GM12878 (cell line): ENCODE data around the gene OSBPL10. TPM values are rescaled to one million over a fixed set of nuclear protein-coding genes. Genes with fewer than 3 reads are reported as not detected.

Experiments
- ATAC-seq: fragments of 200-7000 bp; cut with Tn5 transposase; 3 replicates; pipeline ENCODE4 v1.9.1; 2020; ENCODE audit warnings: mild to moderate bottlenecking, moderate library complexity
- BruUV-seq: library from RNA; stranded (reverse); fragments of 400-500 nt; replicated peaks from 2 replicates; lab custom pipeline; 2021; lab: Mats Ljungman, UMichigan
- CTCF ChIA-PET: fragments of 300-600 bp; sonication (Branson Sonifier 250); formaldehyde crosslinking; extraction: SDS; loops from one replicate; lab custom pipeline; 2021; ENCODE audit warnings: inconsistent platforms; lab: Yijun Ruan, JAX
- POLR2A ChIA-PET: fragments of 350-600 bp; formaldehyde crosslinking; extraction: SDS; loops from one replicate; lab custom pipeline; 2021; ENCODE audit warnings: inconsistent platforms; lab: Charles Lee
- RAD21 ChIA-PET: fragments of 300-600 bp; sonication (Branson Sonifier 250); formaldehyde crosslinking; loops from one replicate; lab custom pipeline; 2023; ENCODE audit warnings: antibody characterized with exemption; ENCODE audit not compliant: unreplicated experiment; lab: Charles Lee
- SMC1A ChIA-PET: fragments of 300-600 bp; sonication (Branson Sonifier 250); formaldehyde crosslinking; loops from one replicate; lab custom pipeline; 2023; ENCODE audit not compliant: unreplicated experiment, uncharacterized antibody; lab: Charles Lee
- DNase-seq: peaks from one replicate; pipeline ENCODE4 v3.0.0-alpha.2; 2011; ENCODE audit warnings: low read depth, low spot score
- FAIRE-seq: peaks from 3 replicates; lab custom pipeline; 2011; peaks lifted over from hg19 to GRCh38; lab: Jason Lieb, UNC
- H2AFZ ChIP-seq: 2 replicates; pipeline ENCODE4 v1.6.0; 2011; ENCODE audit warnings: low read depth, low read length, control low read depth; ENCODE audit not compliant: control insufficient read depth
- H3K27ac ChIP-seq: 2 replicates; pipeline ENCODE4 v1.5.1; 2011; ENCODE audit warnings: control low read depth; ENCODE audit not compliant: control insufficient read depth, insufficient read depth
- H3K27me3 ChIP-seq, 2 experiments: replicated peaks in 1 of 2; 2 replicates each; pipeline versions ENCODE4 v1.6.0 to v1.6.1; 2011; ENCODE audit warnings: low read length in 1 of 2; ENCODE audit not compliant: control insufficient read depth in 2 of 2, insufficient read depth in 2 of 2
- H3K36me3 ChIP-seq, 2 experiments: 2 replicates each; pipeline ENCODE4 v1.5.1; 2011; ENCODE audit warnings: low read length in 1 of 2; ENCODE audit not compliant: control insufficient read depth in 2 of 2, insufficient read depth in 2 of 2
- H3K4me1 ChIP-seq: 2 replicates; pipeline ENCODE4 v1.6.1; 2011; ENCODE audit warnings: mild to moderate bottlenecking, low read length, moderate library complexity, mixed read lengths; ENCODE audit not compliant: control insufficient read depth, insufficient read depth
- H3K4me2 ChIP-seq: 2 replicates; pipeline ENCODE4 v1.6.0; 2011; ENCODE audit warnings: control low read depth; ENCODE audit not compliant: control insufficient read depth, insufficient read depth
- H3K4me3 ChIP-seq: fragments of 200-600 bp; sonication (generic); 2 replicates; pipeline ENCODE4 v1.5.1; 2016
- H3K79me2 ChIP-seq: 2 replicates; pipeline ENCODE4 v1.6.0; 2011; ENCODE audit warnings: low read length; ENCODE audit not compliant: control insufficient read depth, insufficient read depth
- H3K9ac ChIP-seq: 2 replicates; pipeline ENCODE4 v1.8.0; 2011; ENCODE audit warnings: low read length, control low read depth, mixed read lengths; ENCODE audit not compliant: control insufficient read depth, insufficient read depth
- H3K9me3 ChIP-seq: replicated peaks from 3 replicates; pipeline ENCODE4 v1.5.1; 2011; ENCODE audit warnings: mild to moderate bottlenecking, low read length; ENCODE audit not compliant: control insufficient read depth, insufficient read depth
- H4K20me1 ChIP-seq: 2 replicates; pipeline ENCODE4 v1.6.0; 2011; ENCODE audit not compliant: control insufficient read depth, insufficient read depth
- CBFB ChIP-seq: IDR thresholded peaks from 2 replicates; pipeline ENCODE4 v1.6.1; 2016; ENCODE audit warnings: antibody characterized with exemption, low read depth
- CEBPZ ChIP-seq: fragments of 150-350 bp; IDR thresholded peaks from 2 replicates; pipeline ENCODE4 v1.6.1; 2016; ENCODE audit warnings: low read depth, low read length
- CHD4 ChIP-seq: fragments of 200-600 bp; sonication (generic); IDR thresholded peaks from 2 replicates; pipeline ENCODE4 v1.6.1; 2016; ENCODE audit warnings: mild to moderate bottlenecking
- MEF2A ChIP-seq: IDR thresholded peaks from 2 replicates; pipeline ENCODE4 v1.6.1; 2011; ENCODE audit warnings: low read depth, mild to moderate bottlenecking, low read length, moderate library complexity; ENCODE audit not compliant: insufficient read depth
- NFIC ChIP-seq: IDR thresholded peaks from 2 replicates; pipeline ENCODE4 v1.6.1; 2012; ENCODE audit warnings: low read depth, mild to moderate bottlenecking, inconsistent platforms, low read length, moderate library complexity
- NR2C2 ChIP-seq: IDR thresholded peaks from 2 replicates; pipeline ENCODE4 v1.6.1; 2011; ENCODE audit warnings: borderline replicate concordance, low read depth; ENCODE audit not compliant: control insufficient read depth, insufficient read length
- NR2F1 ChIP-seq: fragments of 450-650 bp; conservative IDR thresholded peaks from 2 replicates; pipeline ENCODE4 v1.6.1; 2017; ENCODE audit warnings: mild to moderate bottlenecking
- NRF1 ChIP-seq: conservative IDR thresholded peaks from 2 replicates; pipeline ENCODE4 v1.6.1; 2011; ENCODE audit warnings: mild to moderate bottlenecking, low read depth, low read length, improper control_type of control experiment
- PKNOX1 ChIP-seq: fragments of 450-650 bp; IDR thresholded peaks from 2 replicates; pipeline ENCODE4 v1.6.1; 2016; ENCODE audit warnings: mild to moderate bottlenecking
- RELA ChIP-seq: fragments of 450-650 bp; IDR thresholded peaks from 2 replicates; pipeline ENCODE4 v1.8.0; 2014; ENCODE audit warnings: borderline replicate concordance; ENCODE audit not compliant: partially characterized antibody
- SREBF2 ChIP-seq: IDR thresholded peaks from 2 replicates; pipeline ENCODE4 v1.6.1; 2012; ENCODE audit warnings: mild to moderate bottlenecking, low read length
- SUZ12 ChIP-seq: fragments of 200-600 bp; sonication (generic); IDR thresholded peaks from one replicate; pipeline ENCODE4 v1.6.1; 2018; ENCODE audit warnings: antibody characterized with exemption, mild to moderate bottlenecking; ENCODE audit not compliant: unreplicated experiment
- ZBED1 ChIP-seq: IDR thresholded peaks from 2 replicates; pipeline ENCODE4 v1.6.1; 2016; ENCODE audit warnings: borderline replicate concordance
- ZNF384 ChIP-seq: IDR thresholded peaks from 2 replicates; pipeline ENCODE4 v1.6.1; 2012; ENCODE audit warnings: low read depth, mild to moderate bottlenecking, low read length, improper control_type of control experiment, borderline replicate concordance
- ZNF622 ChIP-seq: fragments of 450-650 bp; IDR thresholded peaks from 2 replicates; pipeline ENCODE4 v1.6.1; 2017; ENCODE audit warnings: mild to moderate bottlenecking, inconsistent platforms
- WGBS: methylation state at CpG from one replicate; pipeline ENCODE4 v1.1.6; 2016; ENCODE audit warnings: low lambda C conversion rate; ENCODE audit not compliant: insufficient replicate concordance, insufficient coverage; ENCODE audit errors: missing lambda C conversion rate; 5-methylcytosine and 5-hydroxymethylcytosine counted together
- in situ Hi-C: fragments of 300-500 bp; cut with MboI; formaldehyde crosslinking; loops from 9 replicates; pipeline ENCODE4 v1.14.3; 2018; ENCODE audit warnings: mixed read lengths
- intact Hi-C: fragments of 100-400 bp; cut with micrococcal nuclease; formaldehyde crosslinking; loops from one replicate; pipeline ENCODE4 v1.14.2; 2022; ENCODE audit not compliant: unreplicated experiment
- polyA plus RNA-seq, 11 experiments: library from polyadenylated mRNA; depleted of rRNA in 4 of 11; unstranded in 6 of 11; stranded (reverse) in 5 of 11; fragments of >200 nt; fragmentation: Nextera tagmentation in 4 of 11; fragmentation: Illumina TruSeq in 1 of 11; extraction: Ambion mirVana in 4 of 11; extraction: Trizol in 1 of 11; gene quantifications; 1 replicate in 1 of 11; 2 replicates in 10 of 11; pipeline versions ENCODE4 v1.2.1 to v1.2.3, GENCODE V29; 2011 to 2016; ENCODE audit warnings: inconsistent platforms in 2 of 11, missing spikeins in 2 of 11, low read depth in 1 of 11
- total RNA-seq, 4 experiments: library from RNA; depleted of rRNA in 3 of 4; stranded (reverse); fragments of >200 nt in 3 of 4; fragmentation: Illumina TruSeq in 1 of 4; extraction: Trizol in 1 of 4; gene quantifications; 2 replicates each; pipeline versions ENCODE4 v1.2.1 to v1.2.3, GENCODE V29; 2013 to 2021

OSBPL10 gene
- total and polyA plus RNA-seq, 10 of the 15 experiments (the other 5 are each of a cell fraction or from before 2014, with no cell fraction given) = 0.03 to 0.25 (median 0.09) TPM; not detected in 5

GRCh38 chr3:31729082-31729481 is 252.0 kb downstream of the OSBPL10 start:
- FAIRE-seq (no peak), DNase-seq (no peak), ATAC-seq (no peak)
- H3K4me1 ChIP-seq = no peaks in the 10 kb centered on the region
- H2AFZ ChIP-seq = no peak overlapping the region
- H3K4me2 ChIP-seq = no peak overlapping the region
- intact Hi-C loops = no loop called here
- ChIA-PET SMC1A (no interaction called here), POLR2A (no interaction called here), CTCF (no interaction called here), RAD21 (no interaction called here)
- no peaks in the 10 kb centered on the region for H4K20me1 ChIP-seq
- H3K36me3 ChIP-seq = no peaks in the 10 kb centered on the region
- BruUV-seq = no TSS peak
- H3K27me3 ChIP-seq = no peaks in the 10 kb centered on the region; a peak in 1 of 4 replicates
- no peak overlapping the region for H3K9ac ChIP-seq
- H3K27ac ChIP-seq = no peak overlapping the region
- WGBS = 10% methylated on average over 3 of the region's 3 CpGs
- no peaks in the 10 kb centered on the region for H3K9me3 ChIP-seq
- no peak for TF ChIP-seq NRF1
- in situ Hi-C loops = no loop called here
- H3K4me3 ChIP-seq = no peak overlapping the region
- H3K79me2 ChIP-seq = no peaks in the 10 kb centered on the region

GRCh38 chr3:31728403-31728802 is 252.7 kb downstream of the OSBPL10 start:
- H3K27me3 ChIP-seq = no peaks in the 10 kb centered on the region; a peak in 1 of 4 replicates
- no peak overlapping the region for H3K4me3 ChIP-seq
- CTCF ChIA-PET = no interaction called here
- in situ Hi-C loops (no loop called here), intact Hi-C loops (no loop called here)
- POLR2A ChIA-PET = no interaction called here
- no peaks in the 10 kb centered on the region for H3K9me3 ChIP-seq
- SMC1A ChIA-PET = no interaction called here
- 54% methylated on average over 2 of the region's 2 CpGs for WGBS
- H3K4me1 ChIP-seq = no peaks in the 10 kb centered on the region
- RAD21 ChIA-PET = no interaction called here
- BruUV-seq = no TSS peak
- H3K4me2 ChIP-seq = no peak overlapping the region
- no peak overlapping the region for H3K9ac ChIP-seq
- TF ChIP-seq NR2F1 (no peak), CEBPZ (no peak), CBFB (no peak), NR2C2 (no peak), RELA (no peak), ZBED1 (no peak), PKNOX1 (no peak), CHD4 (no peak), MEF2A (no peak), SREBF2 (no peak), ZNF384 (no peak), SUZ12 (no peak), ZNF622 (no peak), NFIC (no peak)
- TF ChIP-seq, all 136 proteins: peak for 0
- Histone ChIP-seq H3K79me2 (no peaks in the 10 kb centered on the region), H2AFZ (no peak overlapping the region), H3K36me3 (no peaks in the 10 kb centered on the region), H3K27ac (no peak overlapping the region), H4K20me1 (no peaks in the 10 kb centered on the region)
- ATAC-seq = no peak
- FAIRE-seq = no peak
- DNase-seq = no peak
